HG03139 (cell line): ENCODE measurements around the gene PYGO1.
A peak's percentile ranks its signal among the peaks of the same experiment; 100 is the strongest.
"Not testable (repeated sequence)": the region's sequence is repeated elsewhere in the genome, so short reads cannot be mapped to it uniquely, and the experiment has no call there.

ENCODE experiments used
- ATAC-seq: cut with Tn5 transposase; IDR thresholded peaks from one replicate; pipeline ENCODE4 v1.9.1; 2021; ENCODE audit not compliant: unreplicated experiment

PYGO1 gene

DNA sequence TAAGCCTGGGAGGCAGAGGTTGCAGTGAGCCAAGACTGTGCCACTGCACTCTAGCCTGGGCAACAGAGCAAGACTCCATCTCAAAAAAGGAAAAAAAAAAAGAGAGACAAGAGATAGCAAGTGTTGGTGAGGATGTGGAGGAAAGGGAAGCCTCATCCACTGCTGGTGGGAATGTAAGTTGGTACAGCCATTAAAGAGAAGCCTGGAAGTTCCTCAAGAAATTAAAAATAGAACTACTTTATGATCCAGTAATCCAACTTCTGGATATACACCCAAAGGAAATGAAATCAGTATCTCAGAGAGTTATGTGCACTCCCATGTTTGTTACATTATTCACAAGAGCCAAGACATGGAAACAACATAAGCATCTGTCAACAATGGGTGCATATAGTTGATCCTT lies 14.9 kb downstream of the PYGO1 start:
- ATAC-seq, result no peak

DNA sequence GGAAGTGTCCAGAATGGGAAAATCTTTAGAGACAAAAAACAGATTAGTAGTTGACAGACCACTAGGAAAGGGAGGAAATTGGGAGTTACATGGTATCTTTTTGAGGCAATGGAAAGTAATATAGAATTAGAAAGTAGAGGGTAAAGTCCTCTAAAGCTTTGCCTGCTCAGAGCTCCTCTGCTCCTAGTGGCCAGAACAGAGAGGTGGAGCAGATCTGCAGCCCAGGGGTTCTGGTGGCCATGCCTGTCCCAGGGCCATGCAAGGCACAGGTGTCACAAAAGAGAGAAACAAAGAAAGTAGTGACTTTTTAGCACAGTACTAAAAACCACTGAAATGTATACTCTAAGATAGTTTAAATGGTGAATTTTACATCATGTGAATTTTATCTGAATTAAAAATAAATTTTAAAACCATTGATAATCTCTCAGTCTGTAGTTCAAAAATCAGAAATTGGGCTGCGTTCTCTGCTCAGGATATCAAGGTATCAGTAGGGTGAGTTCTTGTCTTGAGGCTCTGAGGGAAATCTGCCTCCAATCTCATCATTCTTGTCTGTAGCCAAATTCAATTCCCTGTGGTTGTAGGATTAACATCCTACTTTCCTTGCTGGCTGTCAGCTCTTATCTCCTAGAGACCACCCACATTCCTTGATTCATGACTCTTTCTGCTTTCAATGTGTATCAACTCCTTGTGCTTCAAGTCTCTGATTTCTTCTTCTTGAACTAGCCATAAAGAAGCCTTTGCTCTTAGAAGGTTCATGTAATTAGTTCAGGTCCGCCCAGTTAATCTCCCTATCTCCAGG lies 23.6 kb downstream of the PYGO1 start:
- no peak for ATAC-seq

DNA sequence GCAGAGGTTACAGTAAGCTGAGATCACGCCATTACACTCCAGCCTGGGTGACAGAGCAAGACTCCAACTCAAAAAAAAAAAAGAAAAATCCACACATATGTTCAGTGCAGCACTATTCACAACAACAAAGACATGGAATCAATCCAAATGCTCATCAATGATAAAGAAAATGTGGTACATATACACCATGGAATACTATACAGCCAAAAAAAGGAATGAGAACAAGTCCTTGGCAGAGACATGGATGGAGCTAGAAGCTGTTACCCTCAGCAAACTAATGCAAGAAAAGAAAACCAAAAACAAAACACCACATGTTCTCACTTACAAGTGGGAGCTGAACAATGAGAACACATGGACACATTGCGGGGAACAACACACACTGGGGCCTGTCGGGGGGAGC lies 25.5 kb downstream of the PYGO1 start:
- ATAC-seq, result no peak

DNA sequence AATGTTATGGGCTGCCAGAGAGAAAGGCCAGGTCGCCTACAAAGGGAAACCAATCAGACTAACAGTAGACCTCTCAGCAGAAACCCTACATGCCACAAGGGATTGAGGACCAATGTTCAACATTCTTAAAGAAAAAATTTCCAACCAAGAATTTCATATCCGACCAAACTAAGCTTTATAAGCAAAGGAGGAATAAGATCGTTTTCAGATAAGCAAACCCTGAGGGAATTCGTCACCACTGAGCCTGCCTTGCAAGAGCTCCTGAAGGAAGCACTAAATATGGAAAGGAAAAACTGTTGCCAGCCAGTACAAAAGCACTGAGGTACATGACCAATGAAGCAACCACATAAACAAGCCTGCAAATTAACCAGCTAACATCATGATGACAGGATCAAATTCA lies 33.1 kb downstream of the PYGO1 start:
- no peak for ATAC-seq

DNA sequence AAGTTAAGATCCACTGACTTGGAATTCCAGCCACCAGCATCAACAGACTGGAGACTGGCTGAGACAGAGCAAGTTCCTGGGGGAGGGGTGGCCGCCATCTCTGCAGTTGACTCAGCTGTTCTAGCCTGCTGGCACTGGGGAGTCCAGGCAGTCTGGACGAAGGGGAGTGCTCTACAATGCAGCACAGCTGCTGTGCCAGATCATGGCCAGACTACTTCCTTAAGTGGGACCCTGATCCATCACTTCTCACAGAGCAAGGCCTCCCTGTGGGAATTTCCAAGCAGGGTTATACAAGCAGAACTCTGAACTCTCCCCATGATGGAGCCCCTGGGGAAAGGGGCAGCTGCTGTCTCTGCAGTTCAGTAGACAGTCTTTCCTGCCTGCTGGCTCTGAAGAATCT lies 35.2 kb downstream of the PYGO1 start:
- ATAC-seq, result no peak

DNA sequence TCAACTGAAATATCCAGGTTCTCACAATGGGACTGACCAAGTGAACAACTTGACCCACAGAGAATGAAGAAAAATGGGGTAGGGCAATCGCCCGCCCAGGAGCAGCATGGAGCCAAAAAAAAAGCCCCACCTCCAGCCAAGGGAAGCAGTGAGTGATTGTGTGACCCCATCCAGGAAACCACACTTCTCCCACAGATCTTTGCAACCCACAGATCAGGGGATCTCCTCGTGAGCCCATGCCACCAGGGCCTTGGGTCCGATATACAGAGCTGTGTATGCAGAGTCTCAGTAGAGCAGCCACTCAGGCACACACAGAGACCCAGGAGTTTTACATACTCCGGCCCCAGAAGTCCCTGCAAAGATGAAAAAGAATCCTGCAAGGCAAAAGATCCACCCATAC lies 35.7 kb downstream of the PYGO1 start:
- ATAC-seq, result no peak

DNA sequence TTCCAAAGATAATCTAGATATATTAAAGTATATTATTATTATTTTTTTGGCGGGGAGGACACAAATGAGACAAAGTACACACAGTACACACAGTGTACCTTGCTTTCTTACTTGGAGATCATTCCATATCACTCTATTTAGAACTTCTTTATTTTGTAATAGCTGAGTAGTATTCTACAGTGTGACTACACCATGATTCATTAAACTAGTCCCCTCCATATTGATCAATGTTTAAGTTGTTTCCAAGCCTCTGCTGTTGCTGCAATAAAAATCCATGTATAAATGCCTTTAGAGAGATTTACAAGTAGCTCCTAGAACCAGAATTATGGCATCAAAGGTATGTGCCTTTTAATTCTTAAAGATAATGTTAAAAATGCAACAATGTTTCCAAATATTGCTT lies 38.8 kb downstream of the PYGO1 start:
- ATAC-seq, result no peak

DNA sequence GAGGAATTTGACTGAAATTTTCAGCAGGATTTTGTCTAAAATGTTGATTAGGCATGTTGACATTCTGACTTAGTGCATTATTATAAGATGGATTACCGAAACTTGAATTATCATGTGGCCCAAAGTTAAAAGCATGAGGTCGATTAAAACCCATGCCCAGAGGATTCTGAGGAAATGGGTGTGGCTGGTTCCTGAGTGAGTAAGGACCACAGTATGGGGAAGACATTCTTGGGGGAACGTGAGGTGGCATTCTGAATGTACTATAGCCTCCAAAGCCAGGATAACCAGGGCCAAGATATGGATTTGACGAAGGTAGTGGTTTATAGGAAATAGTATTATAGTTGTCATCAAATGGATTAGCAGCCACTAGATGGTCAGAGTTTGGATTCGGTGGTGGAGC lies 41.4 kb downstream of the PYGO1 start:
- ATAC-seq, result no peak

DNA sequence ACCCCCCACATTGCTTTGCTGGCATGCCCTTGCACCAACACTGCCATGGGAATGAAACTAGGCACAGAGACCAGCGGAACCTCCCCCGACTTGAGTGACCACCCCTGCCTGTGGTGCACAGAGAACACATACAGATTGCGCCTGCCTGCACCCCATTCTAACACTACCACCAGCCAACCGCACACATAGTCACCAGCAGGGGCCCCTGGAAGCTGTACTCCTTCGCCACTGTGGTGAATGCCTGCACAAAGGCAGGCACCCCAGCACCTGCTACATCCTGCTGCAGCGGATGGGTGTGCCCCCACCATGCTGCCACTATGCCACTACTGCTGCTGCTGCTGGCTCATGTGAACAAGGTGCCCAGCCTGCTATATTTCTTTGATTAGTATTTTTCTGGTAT lies 52.7 kb downstream of the PYGO1 start:
- ATAC-seq, result no peak

DNA sequence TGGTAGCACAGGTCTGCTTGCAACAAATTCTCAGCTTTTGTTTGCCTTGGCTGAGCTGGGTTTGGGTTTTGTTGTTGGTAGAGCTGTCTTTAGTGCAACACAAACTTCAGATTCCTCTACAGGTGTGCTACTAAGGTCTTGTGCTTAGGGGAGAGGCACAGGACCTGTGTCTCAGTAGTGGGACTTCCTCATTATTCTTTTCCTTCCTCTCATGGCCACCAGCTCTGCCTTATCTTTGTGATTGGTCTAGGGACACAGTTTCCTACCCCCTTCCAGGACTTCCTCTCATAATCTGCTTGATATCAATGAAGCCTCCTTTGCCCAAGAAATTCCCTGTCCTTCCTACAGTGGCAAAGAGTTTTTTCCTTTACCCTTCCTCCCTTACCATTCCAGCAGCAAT lies 55.2 kb downstream of the PYGO1 start:
- no peak for ATAC-seq

DNA sequence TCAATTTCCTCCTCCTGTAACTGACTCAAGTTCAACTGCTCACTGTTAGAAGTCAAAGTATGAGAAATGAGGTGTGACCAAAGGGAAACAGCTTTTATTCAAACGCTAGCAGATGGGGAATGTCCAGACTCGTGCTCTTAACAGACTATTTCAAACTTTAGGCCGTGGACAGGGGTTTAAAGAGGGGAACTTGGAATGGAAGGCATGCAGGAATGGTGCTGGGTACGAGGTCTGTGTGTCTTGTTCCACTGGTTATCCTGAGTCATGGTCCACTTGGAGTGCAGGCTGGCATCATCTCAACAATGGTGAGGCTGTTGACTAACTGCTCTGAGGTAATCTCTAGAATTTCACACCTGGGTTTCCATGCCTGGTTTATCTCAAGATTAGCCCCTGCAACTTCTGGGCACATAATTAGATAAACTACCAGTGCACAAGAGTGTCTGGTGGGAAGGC lies 57.3 kb downstream of the PYGO1 start:
- ATAC-seq, result no peak

DNA sequence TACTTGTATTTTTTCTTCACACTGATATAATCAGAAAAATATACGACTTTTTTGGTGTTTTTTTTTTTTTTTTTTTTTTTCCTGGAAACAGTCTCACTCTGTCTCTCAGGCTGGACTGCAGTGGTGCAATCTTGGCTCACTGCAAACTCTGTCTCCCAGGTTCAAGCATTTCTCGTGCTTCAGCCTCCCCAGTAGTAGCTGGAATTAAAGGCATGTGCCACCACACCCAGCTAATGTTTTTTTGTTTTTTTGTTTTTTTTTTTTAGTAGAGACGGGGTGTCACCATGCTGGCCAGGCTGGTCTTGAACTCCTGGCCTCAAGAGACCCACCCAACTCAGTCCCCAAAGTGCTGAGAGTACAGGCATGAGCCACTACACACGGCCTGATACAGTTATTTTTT lies 59.3 kb downstream of the PYGO1 start:
- no peak for ATAC-seq

DNA sequence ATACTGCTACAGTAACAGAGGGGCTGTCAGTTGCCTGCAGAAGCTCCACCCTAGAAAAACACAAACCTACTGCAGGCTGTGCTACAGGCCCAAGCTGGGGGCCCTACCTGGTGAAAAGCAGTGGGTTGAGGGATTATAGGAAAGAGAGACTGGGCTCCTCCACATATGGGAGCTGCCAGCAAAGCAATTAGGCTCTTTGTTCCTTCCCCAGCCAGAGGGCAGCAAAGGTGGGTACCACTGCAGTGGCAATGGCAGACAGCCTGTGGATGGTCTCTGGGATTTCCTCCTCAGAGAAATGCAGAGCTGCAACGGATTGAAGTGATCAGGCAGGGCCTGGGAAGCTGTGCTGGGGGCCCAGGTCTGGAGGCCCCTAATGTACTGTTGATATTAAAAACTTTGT lies 61.0 kb downstream of the PYGO1 start:
- no peak for ATAC-seq

DNA sequence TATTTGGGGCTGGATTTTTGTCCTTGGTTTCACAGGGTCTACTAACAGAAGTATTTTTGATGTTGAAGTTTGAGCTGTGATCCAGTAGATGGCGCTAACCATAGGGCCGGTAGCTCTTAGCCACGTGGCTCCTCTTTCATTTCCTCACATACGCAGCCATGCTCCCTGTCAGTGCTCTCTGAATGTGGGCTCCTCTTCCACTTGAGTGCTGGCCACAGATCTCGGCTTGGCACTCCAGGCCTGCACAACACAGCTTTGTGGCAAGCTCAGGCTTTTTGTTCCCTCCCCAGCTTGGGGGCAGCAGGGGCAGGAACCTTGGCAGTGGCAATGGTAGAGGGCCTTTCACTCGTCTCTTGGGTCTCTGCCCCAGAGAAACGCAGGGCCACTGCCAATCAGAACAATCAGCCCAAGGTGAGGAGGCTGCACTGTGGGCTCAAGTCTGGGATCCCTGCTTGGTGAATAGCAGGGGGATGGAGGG lies 61.5 kb downstream of the PYGO1 start:
- ATAC-seq, result peak; percentile 80

DNA sequence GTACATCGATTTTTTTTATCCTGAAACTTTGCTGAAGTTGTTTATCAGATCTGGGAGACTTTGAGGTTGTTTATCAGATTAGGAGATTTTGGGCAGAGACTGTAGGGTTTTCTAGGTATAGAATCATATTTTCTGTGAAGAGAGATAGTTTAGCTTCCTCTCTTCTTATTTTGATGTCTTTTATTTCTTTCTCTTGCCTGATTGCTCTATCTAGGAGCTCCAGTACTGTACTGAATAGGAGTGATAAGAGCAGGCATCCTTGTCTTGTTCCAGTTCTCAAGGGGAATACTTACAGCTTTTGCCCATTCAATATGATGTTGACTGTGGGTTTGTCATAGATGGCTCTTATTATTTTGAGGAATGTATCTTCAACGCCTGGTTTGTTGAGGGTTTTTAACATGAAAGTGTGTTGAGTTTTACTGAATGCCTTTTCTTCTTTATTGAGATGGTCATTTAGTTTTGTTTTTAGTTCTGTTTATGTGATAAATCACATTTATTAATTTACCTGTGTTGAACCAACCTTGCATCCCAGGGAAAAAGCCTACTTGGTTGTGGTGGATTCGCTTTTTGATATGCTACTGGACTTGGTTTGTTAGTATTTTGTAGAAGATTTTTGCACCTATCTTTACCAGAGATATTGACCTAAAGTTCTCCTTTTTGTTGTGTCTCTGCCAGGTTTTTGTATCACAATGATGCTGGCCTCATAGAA lies 65.2 kb downstream of the PYGO1 start:
- no peak for ATAC-seq

DNA sequence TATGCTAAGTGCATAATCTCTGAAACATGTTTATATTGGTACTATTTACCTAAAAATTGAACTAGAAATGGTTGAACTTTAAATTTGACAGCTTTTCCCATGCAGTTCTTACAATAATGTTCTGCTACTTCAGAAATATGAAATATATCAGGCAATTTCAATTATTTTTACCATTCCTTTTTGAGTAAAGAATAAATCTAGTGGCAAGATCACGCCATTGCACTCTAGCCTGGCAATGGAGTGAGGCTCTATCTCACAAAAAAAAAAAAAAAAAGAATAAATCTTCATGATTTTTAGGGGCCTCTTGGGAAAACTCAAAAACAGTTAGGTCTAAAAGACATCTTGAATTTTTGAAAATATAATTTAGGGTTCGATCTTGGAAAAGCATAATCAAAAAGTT lies 69.5 kb downstream of the PYGO1 start:
- no peak for ATAC-seq

DNA sequence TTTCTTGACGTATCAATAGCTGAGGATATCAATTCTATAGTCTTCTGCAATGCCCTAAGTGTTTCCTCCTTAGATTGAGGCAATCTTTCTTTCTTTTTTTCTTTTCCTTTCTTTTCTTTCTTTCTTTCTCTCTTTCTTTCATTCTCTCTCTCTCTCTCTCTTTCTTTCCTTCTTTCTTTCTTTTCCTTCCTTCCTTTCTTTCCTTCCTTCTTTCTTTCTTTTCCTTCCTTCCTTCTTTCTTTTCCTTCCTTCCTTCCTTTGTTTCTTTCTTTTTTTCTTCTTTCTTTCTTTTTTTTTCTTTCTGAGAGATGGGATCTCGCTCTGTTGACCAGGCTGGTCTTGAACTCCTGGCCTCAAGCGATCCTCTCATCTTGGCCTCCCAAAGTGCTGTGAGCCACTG lies 70.1 kb downstream of the PYGO1 start:
- ATAC-seq, result no peak

DNA sequence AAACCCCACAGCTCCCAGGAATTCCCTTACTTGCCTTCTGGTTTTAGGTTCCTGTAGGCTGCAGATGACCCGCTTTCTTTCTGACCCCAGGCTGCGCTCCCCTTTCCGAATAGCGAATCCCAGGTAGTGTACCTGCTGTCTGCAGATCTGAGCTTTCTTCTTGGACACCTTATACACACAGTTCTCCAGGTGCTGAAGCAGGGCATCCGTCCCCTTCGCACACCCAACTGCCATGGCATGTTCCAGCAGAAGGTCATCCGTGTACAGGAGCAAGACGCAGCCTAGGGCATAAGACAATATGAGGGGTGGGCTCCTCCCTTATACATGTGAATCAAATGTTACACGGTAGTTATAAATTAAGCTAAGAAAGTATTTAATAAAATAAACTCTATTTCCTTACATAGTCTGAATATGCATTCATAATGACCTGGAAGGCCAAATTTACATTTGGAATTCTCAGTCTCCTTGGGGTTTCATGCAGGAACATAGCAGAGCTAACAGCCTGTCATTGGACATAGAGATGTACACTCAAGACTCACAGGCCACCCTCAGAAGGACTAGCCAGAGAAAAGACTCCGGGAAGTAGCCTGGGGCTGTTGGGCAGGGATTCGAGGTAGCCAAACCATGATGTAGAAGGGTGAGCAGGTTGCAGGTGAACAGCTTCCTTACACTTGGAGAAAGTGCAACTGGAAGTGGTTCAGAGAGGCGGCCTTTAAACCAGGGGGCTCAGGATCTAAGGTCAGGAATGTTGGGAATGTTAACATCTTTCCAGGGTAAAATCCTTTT lies 72.0 kb downstream of the PYGO1 start:
- ATAC-seq, result no peak

DNA sequence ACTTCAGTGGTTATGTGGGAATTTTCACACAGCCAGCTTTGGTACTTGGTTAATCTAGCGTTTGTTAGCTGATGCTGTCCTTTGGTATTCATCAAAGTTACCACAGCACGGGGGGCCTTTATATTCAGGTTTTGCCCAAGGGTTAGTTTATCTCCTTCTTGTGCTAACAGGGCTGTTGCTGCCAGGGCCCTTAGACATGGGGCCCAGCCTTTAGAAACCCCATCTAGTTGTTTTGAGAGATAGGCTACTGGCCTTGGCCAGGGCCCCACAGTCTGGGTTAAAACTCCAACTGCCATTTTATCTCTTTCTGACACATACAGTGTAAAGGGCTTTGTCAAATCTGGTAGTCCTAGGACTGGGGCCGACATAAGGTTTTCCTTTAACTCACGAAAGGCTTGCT lies 72.7 kb downstream of the PYGO1 start:
- no peak for ATAC-seq

DNA sequence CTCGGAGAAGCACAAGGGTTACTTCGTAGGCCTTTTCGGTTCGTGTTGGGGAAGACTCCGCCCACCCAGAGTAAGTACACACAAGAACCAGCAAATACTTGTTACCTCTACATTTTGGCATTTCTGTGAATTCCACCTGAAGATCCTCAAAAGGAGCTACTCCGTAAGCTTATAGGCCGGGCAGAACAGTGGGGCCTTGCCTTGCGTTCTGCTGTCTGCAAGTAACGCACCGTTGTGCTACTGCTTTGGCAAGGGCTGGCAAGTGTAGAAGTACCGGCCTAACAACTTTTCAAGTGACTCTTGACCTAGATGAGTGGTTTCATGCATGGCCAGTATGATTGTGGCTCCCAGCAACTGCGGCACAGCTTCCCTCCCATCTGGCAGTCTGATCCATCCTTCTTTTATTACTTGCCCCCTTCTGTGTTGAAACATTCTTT lies 73.7 kb downstream of the PYGO1 start:
- ATAC-seq, result no peak

DNA sequence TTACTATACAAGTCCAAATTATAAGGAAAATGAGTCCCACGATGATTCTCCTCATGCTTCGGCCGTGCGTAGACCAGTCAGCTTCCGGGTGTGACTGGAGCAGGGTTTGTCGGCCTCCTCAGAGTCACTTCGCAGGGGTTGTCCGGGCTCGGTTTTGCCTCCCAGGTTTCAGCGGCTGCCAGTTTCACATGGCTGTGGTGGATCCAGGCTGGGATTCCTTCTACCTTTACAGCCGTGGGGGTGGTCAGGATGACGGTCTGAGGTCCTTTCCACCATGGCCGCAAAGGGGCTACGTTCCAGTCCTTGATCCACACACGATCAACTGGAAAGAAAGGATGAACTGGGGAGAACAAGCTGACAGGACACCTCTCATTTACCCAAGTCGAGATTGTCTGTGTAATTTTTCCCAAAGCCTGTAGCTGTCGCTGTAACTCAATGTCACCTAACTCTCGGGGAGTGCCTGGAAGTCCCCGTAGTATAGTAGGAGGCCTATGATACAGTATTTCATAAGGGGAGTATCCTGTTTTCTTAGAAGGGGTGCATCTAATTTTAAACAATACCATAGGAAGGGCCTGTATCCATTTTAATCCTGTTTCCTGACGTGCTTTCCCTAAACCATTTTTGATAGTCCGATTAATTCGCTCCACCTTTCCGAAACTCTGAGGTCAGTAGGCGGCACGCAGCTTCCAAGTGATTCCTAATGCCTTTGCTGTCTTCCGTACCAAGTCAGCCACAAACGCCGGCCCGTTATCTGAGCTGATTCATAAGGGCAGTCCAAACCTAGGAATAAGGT lies 74.3 kb downstream of the PYGO1 start:
- not testable (repeated sequence) for ATAC-seq
